ENCODE results near the gene C1orf35.

The C1orf35 gene

DNA sequence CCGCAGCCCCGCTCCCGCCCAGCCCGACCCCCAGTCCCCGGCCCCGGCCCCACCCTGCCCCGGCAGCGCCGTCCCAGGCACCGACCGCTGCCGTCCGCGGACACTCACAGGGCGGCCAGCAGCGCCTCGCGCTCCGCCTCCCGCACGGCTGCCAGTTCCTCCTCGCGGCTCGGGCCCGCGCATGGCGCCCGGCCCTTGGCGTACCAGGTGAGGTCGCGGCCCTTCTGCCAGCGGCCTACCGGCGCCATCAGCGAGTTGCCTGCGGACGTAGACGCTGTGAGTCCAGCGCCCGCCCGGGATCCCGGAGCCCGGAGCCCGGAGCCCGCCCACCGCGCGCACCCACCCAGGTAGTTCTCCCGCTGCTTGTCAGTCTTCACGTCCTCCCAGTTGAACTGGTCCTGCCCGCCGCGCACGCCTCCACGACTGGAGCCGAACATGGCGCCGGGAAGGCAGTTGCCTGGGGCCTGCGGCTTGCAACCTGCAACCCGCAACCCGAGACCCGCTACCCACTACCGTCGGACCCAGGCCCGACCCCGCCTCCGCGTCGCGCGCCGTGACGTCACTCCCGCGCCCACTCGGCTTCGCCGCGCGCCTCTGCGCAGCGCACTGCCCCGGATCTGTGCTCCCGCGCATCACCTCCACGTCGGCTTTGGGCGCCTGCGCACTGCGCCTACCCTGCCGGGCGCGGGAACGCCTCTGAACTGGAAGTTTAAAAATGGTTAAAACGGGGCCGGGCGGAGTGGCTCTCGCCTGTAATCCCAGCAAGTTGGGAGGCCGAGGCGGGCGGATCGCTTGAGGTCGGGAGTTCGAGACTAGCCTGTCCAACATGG, at the start of gene C1orf35:
C1orf35 (minus strand) TSS at position 535 of the 830 bp plus-strand sequence; CDS start at position 437, 98 bp downstream.
- no peak for FAIRE-seq

DNA sequence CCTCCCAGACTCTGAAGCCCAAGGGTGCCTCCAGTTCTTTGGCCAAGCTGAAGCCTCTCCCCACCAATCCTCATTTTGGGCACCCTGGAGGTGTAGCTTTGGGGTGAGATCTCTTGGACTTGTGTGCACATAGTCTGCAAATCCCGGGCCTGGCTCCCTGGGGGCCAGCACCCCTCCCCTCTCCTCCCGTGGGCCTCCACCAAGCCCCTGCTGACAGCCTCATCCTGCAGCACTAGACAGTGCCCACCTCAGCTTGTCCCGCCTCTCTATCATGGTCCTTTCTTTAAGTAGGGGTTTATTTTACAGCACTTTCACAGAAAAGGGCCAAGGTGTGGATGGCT, 49.8 kb upstream of the C1orf35 start:
- FAIRE-seq, result no peak

- no peak for FAIRE-seq
Observed at GRCh38 chr1:228152097-228152917, 49.2 kb upstream of the C1orf35 start.

- no peak for FAIRE-seq
Observed at GRCh38 chr1:228151180-228151925, 48.2 kb upstream of the C1orf35 start.

DNA sequence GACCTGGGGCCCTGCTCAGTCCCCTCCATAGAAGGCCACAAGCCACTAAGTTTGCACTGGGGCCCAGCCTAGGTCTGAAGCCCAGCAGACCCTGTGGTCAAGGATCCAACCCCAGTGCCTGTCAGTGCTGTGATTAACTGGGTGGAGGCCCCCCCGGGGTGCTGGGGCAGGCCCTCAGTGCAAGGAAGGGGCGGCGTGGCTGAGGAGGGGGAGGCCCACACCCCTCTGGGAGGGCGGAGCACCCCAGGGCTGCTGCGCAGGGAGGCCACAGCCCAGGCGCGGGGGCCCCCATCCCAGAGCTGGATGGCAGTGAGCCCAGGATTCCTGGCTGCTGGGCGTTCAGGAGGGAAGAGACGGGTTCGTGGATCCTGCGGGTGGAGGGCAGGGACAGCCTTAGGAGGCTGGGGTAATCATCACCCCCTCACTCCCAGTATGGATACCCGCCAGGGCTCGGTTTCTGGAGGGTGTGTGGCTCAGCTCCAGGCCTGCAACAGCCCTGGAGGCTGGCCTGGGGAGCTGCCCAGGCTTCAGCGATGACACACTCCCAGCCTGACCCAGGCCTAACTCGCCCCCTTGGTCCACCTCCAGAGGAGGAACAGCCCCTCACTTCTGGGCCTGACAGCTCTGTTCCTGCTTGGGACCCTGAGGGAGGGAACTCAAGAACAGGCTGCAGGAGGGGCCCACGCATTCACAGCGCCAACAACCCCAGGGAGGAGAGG, 47.5 kb upstream of the C1orf35 start:
- no peak for FAIRE-seq

DNA sequence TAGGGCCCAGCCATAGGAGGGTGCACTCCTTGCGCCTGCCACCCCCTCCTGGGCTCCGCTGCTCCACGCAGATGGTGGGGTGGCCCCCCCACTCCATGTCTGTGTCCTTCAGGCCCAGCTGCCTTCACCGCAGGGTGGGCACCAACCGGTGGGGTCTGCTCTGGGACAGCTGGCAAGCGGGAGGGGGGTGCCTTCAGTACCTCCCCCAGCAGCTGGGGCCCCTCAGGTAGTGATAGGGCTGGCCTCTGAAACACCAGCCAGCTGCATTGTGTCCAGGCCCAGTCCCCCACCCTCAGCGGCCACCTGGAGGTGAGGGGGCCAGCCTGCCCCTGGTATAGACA, 47.0 kb upstream of the C1orf35 start:
- FAIRE-seq, result no peak

- FAIRE-seq, result no peak
Observed at GRCh38 chr1:228149406-228150119, 46.4 kb upstream of the C1orf35 start, which contains the start of gene GJC2. TSS of gene GJC2 (plus strand) at chr1:228149930. CDS start at chr1:228157759, 7,829 bp downstream.

GRCh38 chr1:228148935-228149405, 45.8 kb upstream of the C1orf35 start:
- FAIRE-seq, result no peak

GRCh38 chr1:228148196-228148861, 45.2 kb upstream of the C1orf35 start:
- no peak for FAIRE-seq

- FAIRE-seq, result no peak
Observed at GRCh38 chr1:228147768-228148167, 44.6 kb upstream of the C1orf35 start.

DNA sequence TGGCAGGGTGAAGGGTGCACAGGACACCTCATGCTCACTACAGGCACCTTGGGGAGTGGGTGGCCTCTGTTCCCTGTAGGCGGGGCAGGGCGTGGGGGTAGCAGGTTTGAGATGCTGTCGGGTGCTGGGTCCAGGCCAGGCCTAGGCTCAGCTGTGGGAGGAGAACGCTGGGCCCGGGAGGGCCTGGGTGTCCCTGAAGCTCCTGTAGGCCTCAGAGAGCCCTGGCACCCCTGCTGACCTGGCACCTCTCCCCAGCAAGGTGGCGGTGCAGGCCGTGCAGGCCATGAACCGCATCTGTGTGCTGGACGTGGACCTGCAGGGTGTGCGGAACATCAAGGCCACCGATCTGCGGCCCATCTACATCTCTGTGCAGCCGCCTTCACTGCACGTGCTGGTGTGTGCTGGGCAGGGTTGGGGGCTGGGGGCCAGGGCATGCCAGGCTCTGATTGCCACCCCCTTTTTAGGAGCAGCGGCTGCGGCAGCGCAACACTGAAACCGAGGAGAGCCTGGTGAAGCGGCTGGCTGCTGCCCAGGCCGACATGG, 44.1 kb upstream of the C1orf35 start:
- no peak for FAIRE-seq

DNA sequence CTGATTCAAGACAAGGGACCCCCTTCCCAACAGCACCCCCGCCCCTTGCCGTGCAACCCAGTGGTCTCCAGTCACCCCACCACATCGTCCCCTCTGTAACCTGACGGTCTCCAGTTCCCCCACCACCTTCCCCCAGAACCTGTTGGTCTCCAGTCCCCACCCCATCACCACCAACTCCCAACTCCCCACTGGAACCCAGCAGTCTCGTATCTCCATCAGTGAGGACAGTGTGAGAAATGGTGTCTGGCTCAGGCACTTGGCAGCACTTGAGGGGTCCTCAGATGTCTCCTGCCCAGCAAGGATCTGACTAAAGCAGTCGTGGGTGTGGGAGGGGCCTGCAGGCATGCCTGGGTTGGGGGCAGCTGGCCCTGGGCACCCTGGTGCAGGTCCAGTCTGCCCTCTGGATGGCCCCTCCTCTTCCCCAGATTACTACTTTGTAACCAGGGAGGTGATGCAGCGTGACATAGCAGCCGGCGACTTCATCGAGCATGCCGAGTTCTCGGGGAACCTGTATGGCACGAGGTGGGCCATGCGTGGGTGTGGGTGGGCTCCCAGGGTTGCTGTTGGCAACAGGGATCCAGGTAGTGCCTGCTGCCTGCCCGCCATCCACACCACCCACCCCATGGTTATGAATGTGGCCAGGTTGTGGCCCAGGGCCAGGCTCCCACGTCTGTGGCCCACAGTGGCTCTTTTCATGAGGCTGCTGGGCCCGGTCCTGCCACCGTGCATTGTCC, 43.5 kb upstream of the C1orf35 start:
- no peak for FAIRE-seq

DNA sequence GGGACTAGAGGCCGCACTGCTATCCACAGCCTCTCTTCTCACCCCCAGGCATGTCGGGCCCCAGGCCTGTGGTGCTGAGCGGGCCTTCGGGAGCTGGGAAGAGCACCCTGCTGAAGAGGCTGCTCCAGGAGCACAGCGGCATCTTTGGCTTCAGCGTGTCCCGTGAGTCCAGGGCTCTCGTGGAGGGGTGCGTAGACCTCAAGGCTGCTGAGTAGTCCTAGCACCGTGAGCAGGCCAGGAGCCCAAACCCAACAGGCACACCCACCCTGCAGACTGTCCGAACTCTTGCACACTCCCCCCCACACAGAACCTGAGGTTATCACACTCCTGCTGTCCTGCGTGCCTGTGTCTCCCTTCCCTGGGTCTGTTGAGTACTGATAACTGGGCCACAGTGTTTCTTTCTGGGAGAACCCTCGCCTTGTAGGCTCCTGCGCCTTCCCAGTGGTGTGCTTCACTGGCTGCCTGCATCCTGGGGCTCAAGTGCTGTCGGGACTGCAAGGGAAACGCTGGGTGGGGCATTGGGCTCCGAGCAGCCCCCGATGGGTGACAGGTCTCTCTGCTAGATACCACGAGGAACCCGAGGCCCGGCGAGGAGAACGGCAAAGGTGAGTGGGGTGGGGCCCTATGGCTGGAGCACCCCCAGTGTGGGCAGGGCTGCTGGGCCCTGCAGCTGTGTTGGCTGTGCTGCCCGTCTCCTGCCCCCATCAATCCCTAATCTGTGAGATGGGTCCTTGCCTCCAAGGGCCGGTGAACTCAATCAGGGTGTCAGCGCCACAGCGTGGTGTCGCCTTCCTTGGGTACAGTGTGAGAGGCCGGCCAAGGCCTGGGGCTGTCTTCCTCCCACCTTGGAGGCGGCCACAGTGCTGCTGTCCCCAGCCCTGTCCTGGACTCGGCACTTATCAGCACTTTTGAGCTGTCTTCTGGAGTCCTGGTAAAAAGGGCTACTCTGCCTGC, 42.6 kb upstream of the C1orf35 start:
- FAIRE-seq, result no peak

GRCh38 chr1:228144993-228145343, 41.8 kb upstream of the C1orf35 start:
- no peak for FAIRE-seq

DNA sequence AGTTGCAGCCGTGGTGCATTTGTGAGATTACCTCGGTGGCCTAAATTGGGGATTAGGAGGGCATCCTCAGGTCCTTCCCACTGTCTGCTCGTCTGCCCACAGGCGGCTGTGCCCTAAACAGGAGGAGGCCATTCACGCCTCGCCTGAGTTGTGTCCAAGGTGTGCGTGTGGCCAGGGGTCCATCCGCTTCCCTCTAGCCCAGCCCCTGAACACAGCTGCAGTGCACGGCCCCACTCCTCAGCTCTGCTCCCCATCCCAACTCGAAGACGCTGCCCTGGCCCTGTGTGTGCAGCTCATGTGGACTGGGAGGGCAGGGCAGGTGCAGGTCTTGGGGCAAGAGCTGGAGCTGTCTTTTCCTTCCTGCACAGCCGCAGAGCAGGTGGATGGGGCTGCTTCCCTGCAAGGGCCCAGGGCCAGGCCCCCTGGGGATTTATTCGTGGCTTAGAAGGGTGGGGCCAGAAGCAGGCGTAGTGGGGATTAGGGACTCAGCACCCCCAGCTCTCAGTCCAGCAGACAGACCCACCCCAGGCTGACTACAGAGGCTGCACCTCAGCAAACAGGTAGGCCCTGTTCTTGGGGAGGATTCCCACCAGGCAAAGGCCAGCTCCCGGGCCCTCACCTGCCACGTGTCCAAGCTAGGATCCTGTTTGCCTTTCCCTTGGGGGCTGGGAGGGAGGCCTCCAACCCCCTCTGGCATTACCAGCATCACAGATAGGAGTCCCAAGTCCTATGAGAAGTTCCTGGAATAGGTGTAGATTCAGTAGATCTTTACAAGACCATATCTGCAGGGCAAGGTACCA, 41.3 kb upstream of the C1orf35 start:
- FAIRE-seq, result no peak

GRCh38 chr1:228143480-228144192, 40.5 kb upstream of the C1orf35 start:
- FAIRE-seq, result no peak

- FAIRE-seq, result no peak
Observed at GRCh38 chr1:228142701-228143136, 39.6 kb upstream of the C1orf35 start.

All from endometrium (tissue), 2 donors.